ENCODE data around the gene KIRREL1. TPM values are rescaled to one million over a fixed set of nuclear protein-coding genes. Genes with fewer than 3 reads are reported as not detected.

The KIRREL1 gene
- not detected in 2 replicates for total RNA-seq

GRCh38 chr1:157993147-157993917 is at the start of gene KIRREL1:
Gene KIRREL1, plus strand, starts transcription at chr1:157993645. Its CDS starts 32 bp downstream, at chr1:157993677.
- intact Hi-C loops (cut with micrococcal nuclease) = loop anchor here (2.0 kb wide), 1 partner anchor 43 kb away; no protein-coding TSS in a partner anchor

- intact Hi-C loops (cut with micrococcal nuclease) = no loop called here
Observed at GRCh38 chr1:157944663-157945280, 48.7 kb upstream of the KIRREL1 start.

GRCh38 chr1:157948312-157949073 is 45.0 kb upstream of the KIRREL1 start:
- intact Hi-C loops (cut with micrococcal nuclease) = no loop called here

- intact Hi-C loops (cut with micrococcal nuclease) = no loop called here
Observed at GRCh38 chr1:157949074-157949354, 44.4 kb upstream of the KIRREL1 start.

- intact Hi-C loops (cut with micrococcal nuclease) = no loop called here
Observed at GRCh38 chr1:157951230-157951629, 42.2 kb upstream of the KIRREL1 start.

GRCh38 chr1:157952601-157953000 is 40.8 kb upstream of the KIRREL1 start:
- intact Hi-C loops (cut with micrococcal nuclease) = no loop called here

- intact Hi-C loops (cut with micrococcal nuclease) = no loop called here
Observed at GRCh38 chr1:157955221-157955620, 38.2 kb upstream of the KIRREL1 start.

- intact Hi-C loops (cut with micrococcal nuclease) = no loop called here
Observed at GRCh38 chr1:157955857-157956256, 37.6 kb upstream of the KIRREL1 start.

- intact Hi-C loops (cut with micrococcal nuclease) = no loop called here
Observed at GRCh38 chr1:157956732-157957131, 36.7 kb upstream of the KIRREL1 start.

- intact Hi-C loops (cut with micrococcal nuclease) = no loop called here
Observed at GRCh38 chr1:157958263-157958662, 35.2 kb upstream of the KIRREL1 start.

- intact Hi-C loops (cut with micrococcal nuclease) = no loop called here
Observed at GRCh38 chr1:157959750-157960149, 33.7 kb upstream of the KIRREL1 start.

GRCh38 chr1:157960773-157961172 is 32.7 kb upstream of the KIRREL1 start:
- intact Hi-C loops (cut with micrococcal nuclease) = no loop called here

- intact Hi-C loops (cut with micrococcal nuclease) = no loop called here
Observed at GRCh38 chr1:157961805-157962762, 31.4 kb upstream of the KIRREL1 start.

- intact Hi-C loops (cut with micrococcal nuclease) = loop anchor here (2.0 kb wide), 1 partner anchor 161 kb away; no protein-coding TSS in a partner anchor
Observed at GRCh38 chr1:157963713-157964112, 29.7 kb upstream of the KIRREL1 start.

- intact Hi-C loops (cut with micrococcal nuclease) = loop anchor here (2.0 kb wide), 1 partner anchor 159 kb away; no protein-coding TSS in a partner anchor
Observed at GRCh38 chr1:157965584-157965983, 27.9 kb upstream of the KIRREL1 start.

GRCh38 chr1:157966031-157966537 is 27.4 kb upstream of the KIRREL1 start:
- intact Hi-C loops (cut with micrococcal nuclease) = no loop called here

- intact Hi-C loops (cut with micrococcal nuclease) = no loop called here
Observed at GRCh38 chr1:157967205-157967604, 26.2 kb upstream of the KIRREL1 start.

- intact Hi-C loops (cut with micrococcal nuclease) = no loop called here
Observed at GRCh38 chr1:157968508-157968907, 24.9 kb upstream of the KIRREL1 start.

- intact Hi-C loops (cut with micrococcal nuclease) = no loop called here
Observed at GRCh38 chr1:157968946-157969345, 24.5 kb upstream of the KIRREL1 start.

GRCh38 chr1:157969697-157970485 is 23.6 kb upstream of the KIRREL1 start:
- intact Hi-C loops (cut with micrococcal nuclease) = no loop called here
